ENCODE data around the gene DYSF.

The DYSF gene

DNA sequence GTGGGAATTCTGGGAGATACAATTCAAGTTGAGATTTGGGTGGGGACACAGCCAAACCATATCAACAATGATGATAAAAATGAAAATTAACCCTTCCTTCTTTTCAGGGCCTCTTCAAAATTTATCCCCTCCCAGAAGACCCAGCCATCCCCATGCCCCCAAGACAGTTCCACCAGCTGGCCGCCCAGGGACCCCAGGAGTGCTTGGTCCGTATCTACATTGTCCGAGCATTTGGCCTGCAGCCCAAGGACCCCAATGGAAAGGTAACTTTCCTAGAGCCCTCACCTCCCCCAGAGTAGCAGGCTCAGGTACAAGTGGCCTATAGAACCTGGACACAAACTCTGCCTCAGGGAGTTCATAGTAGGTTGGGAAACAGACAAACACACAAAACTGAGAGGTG lies 205.4 kb downstream of the DYSF start:
- no peak overlapping the region for H3K4me3 ChIP-seq (ENCODE audit: low read depth in 1 of 2, low read length in 1 of 2)
- no peaks in the 10 kb centered on the region for H3K27me3 ChIP-seq
- peaks cover 34 to 39% of the 10 kb centered on the region in 2 experiments for H3K4me1 ChIP-seq (ENCODE audit: control insufficient read depth in 1 of 2, insufficient read depth in 1 of 2, low read depth in 1 of 2, low read length in 1 of 2)
- H3K36me3 ChIP-seq: peaks cover 89% of the 10 kb centered on the region
- no peak overlapping the region for H3K27ac ChIP-seq
- TF ChIP-seq, protein P1, sequence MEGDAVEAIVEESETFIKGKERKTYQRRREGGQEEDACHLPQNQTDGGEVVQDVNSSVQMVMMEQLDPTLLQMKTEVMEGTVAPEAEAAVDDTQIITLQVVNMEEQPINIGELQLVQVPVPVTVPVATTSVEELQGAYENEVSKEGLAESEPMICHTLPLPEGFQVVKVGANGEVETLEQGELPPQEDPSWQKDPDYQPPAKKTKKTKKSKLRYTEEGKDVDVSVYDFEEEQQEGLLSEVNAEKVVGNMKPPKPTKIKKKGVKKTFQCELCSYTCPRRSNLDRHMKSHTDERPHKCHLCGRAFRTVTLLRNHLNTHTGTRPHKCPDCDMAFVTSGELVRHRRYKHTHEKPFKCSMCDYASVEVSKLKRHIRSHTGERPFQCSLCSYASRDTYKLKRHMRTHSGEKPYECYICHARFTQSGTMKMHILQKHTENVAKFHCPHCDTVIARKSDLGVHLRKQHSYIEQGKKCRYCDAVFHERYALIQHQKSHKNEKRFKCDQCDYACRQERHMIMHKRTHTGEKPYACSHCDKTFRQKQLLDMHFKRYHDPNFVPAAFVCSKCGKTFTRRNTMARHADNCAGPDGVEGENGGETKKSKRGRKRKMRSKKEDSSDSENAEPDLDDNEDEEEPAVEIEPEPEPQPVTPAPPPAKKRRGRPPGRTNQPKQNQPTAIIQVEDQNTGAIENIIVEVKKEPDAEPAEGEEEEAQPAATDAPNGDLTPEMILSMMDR (IDR thresholded peaks at IDR 0.05): no peak
- no peaks in the 10 kb centered on the region for H3K9me3 ChIP-seq

DNA sequence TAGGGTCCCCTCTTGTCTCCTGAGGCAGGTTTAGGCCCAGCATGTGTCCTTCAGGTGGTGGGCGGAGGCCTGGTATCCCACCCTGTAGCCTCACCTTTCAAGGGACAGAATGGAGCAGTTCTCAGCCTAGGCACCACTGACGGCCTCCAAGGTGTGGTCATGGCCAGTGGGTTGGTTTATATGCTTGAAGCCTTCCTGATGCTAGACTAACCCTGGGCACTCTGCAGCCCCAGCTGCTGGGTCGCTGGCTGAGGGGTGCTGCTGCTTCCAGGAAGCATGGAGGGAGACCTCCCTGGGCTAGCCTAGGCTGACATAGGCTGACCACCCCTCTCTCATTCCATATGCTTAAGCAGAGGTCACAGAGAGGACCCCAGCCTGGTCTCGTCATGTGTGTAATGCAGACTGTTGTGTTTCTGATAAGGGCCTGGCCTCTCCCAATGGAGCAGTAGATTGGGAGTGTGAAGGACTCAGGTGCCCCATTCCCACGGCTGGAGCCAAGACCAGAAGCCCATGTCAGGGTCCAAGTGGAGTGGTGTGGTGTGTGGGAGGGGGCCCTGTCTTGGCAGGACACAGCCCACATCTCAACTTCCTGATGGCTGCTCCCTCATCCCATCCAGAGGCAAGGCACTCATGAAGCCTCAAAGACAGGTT lies 206.6 kb downstream of the DYSF start:
- peak overlapping the region; percentile 62 for H3K27ac ChIP-seq
- TF ChIP-seq, protein P1 (IDR thresholded peaks at IDR 0.05): no peak
- H3K27me3 ChIP-seq: no peaks in the 10 kb centered on the region
- no peaks in the 10 kb centered on the region for H3K9me3 ChIP-seq
- H3K4me1 ChIP-seq (ENCODE audit: control insufficient read depth in 1 of 2, insufficient read depth in 1 of 2, low read depth in 1 of 2, low read length in 1 of 2): peaks cover 34 to 39% of the 10 kb centered on the region in 2 experiments
- H3K36me3 ChIP-seq: peaks cover 95% of the 10 kb centered on the region
- no peak overlapping the region for H3K4me3 ChIP-seq (ENCODE audit: low read depth in 1 of 2, low read length in 1 of 2)

- H3K27me3 ChIP-seq: no peaks in the 10 kb centered on the region
- no peak overlapping the region for H3K4me3 ChIP-seq (ENCODE audit: low read depth in 1 of 2, low read length in 1 of 2)
- peaks cover 98% of the 10 kb centered on the region for H3K36me3 ChIP-seq
- TF ChIP-seq, protein P1 (IDR thresholded peaks at IDR 0.05): no peak
- peak overlapping the region; percentile 59 for H3K27ac ChIP-seq
- H3K4me1 ChIP-seq (ENCODE audit: control insufficient read depth in 1 of 2, insufficient read depth in 1 of 2, low read depth in 1 of 2, low read length in 1 of 2): peaks cover 34 to 39% of the 10 kb centered on the region in 2 experiments
- no peaks in the 10 kb centered on the region for H3K9me3 ChIP-seq
Measured at GRCh38 chr2:71661782-71662181, 208.4 kb downstream of the DYSF start.

- Histone ChIP-seq H3K36me3 (peaks cover 98% of the 10 kb centered on the region), H3K27me3 (no peaks in the 10 kb centered on the region), H3K4me1 (ENCODE audit: control insufficient read depth in 1 of 2, insufficient read depth in 1 of 2, low read depth in 1 of 2, low read length in 1 of 2) (peaks cover 34 to 39% of the 10 kb centered on the region in 2 experiments), H3K27ac (no peak overlapping the region), H3K4me3 (ENCODE audit: low read depth in 1 of 2, low read length in 1 of 2) (no peak overlapping the region), H3K9me3 (no peaks in the 10 kb centered on the region)
- TF ChIP-seq, protein P1 (IDR thresholded peaks at IDR 0.05): no peak
Measured at GRCh38 chr2:71662665-71663394, 209.5 kb downstream of the DYSF start.

GRCh38 chr2:71664161-71664560 lies 210.8 kb downstream of the DYSF start:
- H3K4me1 ChIP-seq (ENCODE audit: control insufficient read depth in 1 of 2, insufficient read depth in 1 of 2, low read depth in 1 of 2, low read length in 1 of 2): peaks cover 30 to 38% of the 10 kb centered on the region in 2 experiments

More at GRCh38 chr2:71664161-71664560, 210.8 kb downstream of the DYSF start:
- no peak overlapping the region for H3K27ac ChIP-seq
- no peak overlapping the region for H3K4me3 ChIP-seq (ENCODE audit: low read depth in 1 of 2, low read length in 1 of 2)
- no peaks in the 10 kb centered on the region for H3K9me3 ChIP-seq
- H3K27me3 ChIP-seq: no peaks in the 10 kb centered on the region
- TF ChIP-seq, protein P1 (IDR thresholded peaks at IDR 0.05): no peak
- peaks cover 98% of the 10 kb centered on the region for H3K36me3 ChIP-seq
